GM19025 (cell line): ENCODE results near the gene DPF1.
"Not testable (repeated sequence)": the region's sequence is repeated elsewhere in the genome, so short reads cannot be mapped to it uniquely, and the experiment has no call there.

Experiments
- ATAC-seq: cut with Tn5 transposase; IDR thresholded peaks from one replicate; pipeline ENCODE4 v1.9.1; 2021; ENCODE audit warnings: mild to moderate bottlenecking, low read depth, moderate library complexity; ENCODE audit not compliant: unreplicated experiment

DPF1 gene

GRCh38 chr19:38250821-38251563 is 27.0 kb upstream of the DPF1 start:
- ATAC-seq = no peak

- ATAC-seq = no peak
Measured at GRCh38 chr19:38250428-38250820, 26.4 kb upstream of the DPF1 start.

GRCh38 chr19:38248421-38248820 is 24.4 kb upstream of the DPF1 start:
- no peak for ATAC-seq

GRCh38 chr19:38247734-38248268 is 23.8 kb upstream of the DPF1 start:
- no peak for ATAC-seq

GRCh38 chr19:38247126-38247525 is 23.1 kb upstream of the DPF1 start:
- ATAC-seq = no peak

- ATAC-seq = no peak
Measured at GRCh38 chr19:38245826-38246498, 21.9 kb upstream of the DPF1 start.

GRCh38 chr19:38243279-38243673 is 19.3 kb upstream of the DPF1 start:
- ATAC-seq = no peak

GRCh38 chr19:38239816-38240215 is 15.8 kb upstream of the DPF1 start:
- ATAC-seq = no peak

- no peak for ATAC-seq
Measured at GRCh38 chr19:38234615-38235014, 10.6 kb upstream of the DPF1 start.

- no peak for ATAC-seq
Measured at GRCh38 chr19:38233740-38234251, 9.8 kb upstream of the DPF1 start.

GRCh38 chr19:38231918-38232317 is 7.9 kb upstream of the DPF1 start:
- no peak for ATAC-seq

GRCh38 chr19:38230506-38231133 is 6.6 kb upstream of the DPF1 start:
- ATAC-seq = not testable (repeated sequence)

GRCh38 chr19:38229585-38230073 is 5.6 kb upstream of the DPF1 start:
- peak; percentile 79 for ATAC-seq

- no peak for ATAC-seq
Measured at GRCh38 chr19:38228491-38229439, 4.7 kb upstream of the DPF1 start.

GRCh38 chr19:38228005-38228377 is 4.0 kb upstream of the DPF1 start:
- no peak for ATAC-seq

- no peak for ATAC-seq
Measured at GRCh38 chr19:38227287-38228004, 3.4 kb upstream of the DPF1 start.

GRCh38 chr19:38224863-38225218 is 819 bp upstream of the DPF1 start:
- not testable (repeated sequence) for ATAC-seq

- no peak for ATAC-seq
Measured at GRCh38 chr19:38223617-38224013, 407 bp downstream of the DPF1 start.

GRCh38 chr19:38223119-38223523 is 901 bp downstream of the DPF1 start:
- ATAC-seq = no peak
